Measurements from ENCODE around the gene SAFB2.

SAFB2 gene

DNA sequence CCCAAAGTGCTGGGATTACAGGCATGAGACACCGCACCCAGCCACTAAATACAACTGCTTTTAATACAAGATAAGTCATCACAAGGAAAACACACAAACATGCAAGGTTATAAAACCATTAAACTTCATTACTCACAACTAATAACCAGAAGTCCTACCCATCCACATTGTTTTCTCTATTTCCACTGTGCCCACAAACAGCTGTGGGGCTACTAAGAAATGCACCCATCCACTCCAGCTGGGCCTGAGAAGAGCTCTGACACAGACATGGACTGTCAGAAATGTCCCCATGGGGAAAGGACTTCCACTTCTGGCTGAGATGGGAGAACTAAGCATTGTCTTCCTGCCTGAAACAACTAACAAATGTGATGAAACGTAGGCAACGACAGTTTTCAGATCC is 17.2 kb downstream of the SAFB2 start:
- DNase-seq = no peak

- no peak for DNase-seq
These were observed 18.9 kb downstream of the SAFB2 start for GRCh38 chr19:5603626-5604025.

DNA sequence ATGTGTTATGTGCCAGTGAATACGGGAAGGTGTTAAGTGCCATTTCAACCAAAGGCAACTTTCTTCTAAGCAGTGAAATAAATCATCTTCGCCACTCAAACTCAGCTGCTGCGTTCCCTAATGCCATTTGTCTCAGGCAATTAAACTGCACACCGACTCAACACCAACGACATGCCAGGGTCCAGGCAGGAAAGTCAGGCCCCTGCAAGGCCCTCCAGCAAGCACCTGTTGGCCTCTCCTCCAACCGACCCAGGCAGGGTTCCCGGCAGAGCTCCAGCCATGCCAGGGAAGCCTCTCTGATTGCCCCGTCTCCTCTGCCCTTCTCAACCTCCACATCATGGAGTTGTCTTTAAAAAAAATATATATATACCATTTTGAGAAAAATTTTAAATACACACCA is 21.8 kb downstream of the SAFB2 start:
- DNase-seq = no peak

GRCh38 chr19:5595745-5596144 is 26.8 kb downstream of the SAFB2 start:
- DNase-seq = no peak

DNA sequence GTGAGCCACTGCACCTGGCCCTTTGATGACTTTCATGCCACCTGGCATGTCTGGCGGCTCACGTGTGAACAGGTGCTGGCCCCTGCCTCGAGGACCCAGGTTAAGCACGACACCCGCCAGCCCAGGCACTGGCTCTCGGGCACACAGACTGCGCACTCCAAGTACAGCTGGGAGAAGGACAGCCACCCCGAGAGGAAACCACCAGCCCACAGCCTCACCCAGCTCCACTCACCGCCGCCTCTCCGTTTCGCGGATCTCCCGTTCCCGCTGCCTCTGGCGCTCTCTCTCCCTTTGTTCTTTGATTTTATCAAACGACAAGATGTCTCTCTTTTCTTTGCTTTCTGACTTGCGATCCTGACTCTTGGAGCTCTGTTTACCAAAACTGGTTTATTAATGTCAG is 27.4 kb downstream of the SAFB2 start:
- no peak for DNase-seq

GRCh38 chr19:5594521-5594950 is 28.0 kb downstream of the SAFB2 start:
- DNase-seq = no peak

- DNase-seq = no peak
These were observed 29.0 kb downstream of the SAFB2 start for GRCh38 chr19:5593343-5594255.

GRCh38 chr19:5592531-5593342 is 29.8 kb downstream of the SAFB2 start:
- no peak for DNase-seq

- no peak for DNase-seq
These were observed 31.1 kb downstream of the SAFB2 start for GRCh38 chr19:5591476-5591875.

DNA sequence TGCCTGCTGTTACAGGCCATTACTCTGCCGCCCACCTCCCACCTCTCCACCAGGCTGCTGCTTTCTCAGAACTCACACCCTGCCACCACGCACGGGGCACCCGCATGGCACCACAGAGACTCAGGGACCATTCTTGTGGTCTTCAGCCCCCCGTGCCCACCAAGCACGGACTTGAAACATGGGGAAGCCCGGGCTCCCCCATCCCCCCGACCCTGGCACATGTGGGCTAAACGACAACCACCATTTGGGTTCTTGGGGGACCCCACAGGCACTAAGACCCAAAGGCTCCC is 31.8 kb downstream of the SAFB2 start:
- no peak for DNase-seq

DNA sequence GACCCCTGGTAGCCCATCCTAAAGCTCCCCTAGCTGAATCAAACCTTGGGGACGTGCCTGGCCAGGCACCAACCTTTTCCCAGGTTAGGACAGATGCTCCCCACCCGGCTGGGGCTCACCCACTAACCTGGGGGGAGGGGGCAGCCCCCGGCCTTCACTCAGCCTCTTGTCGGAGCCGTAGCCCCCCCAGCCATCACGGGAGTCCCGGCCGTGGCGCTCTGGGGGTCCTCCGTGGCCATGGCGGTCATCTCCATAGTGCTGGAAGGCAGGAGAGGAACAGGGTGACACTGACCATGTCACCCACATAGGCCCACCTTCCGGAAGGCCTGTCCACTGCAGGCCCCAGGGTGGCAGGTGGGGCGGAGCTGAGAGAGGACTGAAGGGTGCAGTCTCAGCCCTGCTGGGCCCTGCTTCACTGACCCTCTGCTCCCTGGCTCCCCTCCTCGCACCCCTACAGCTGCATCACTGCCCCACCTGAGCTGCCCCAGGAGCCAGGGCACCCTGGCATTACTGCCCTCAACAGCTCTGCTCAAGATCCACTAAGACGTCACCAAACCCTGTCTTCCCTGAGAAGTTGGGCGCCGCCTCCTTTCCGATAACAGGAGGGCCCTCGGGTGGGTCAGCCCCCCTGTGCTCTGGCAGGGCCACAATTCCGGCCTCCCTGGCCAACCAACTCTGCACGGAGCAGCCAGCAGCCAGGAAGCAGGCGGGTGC is 32.3 kb downstream of the SAFB2 start:
- no peak for DNase-seq

DNA sequence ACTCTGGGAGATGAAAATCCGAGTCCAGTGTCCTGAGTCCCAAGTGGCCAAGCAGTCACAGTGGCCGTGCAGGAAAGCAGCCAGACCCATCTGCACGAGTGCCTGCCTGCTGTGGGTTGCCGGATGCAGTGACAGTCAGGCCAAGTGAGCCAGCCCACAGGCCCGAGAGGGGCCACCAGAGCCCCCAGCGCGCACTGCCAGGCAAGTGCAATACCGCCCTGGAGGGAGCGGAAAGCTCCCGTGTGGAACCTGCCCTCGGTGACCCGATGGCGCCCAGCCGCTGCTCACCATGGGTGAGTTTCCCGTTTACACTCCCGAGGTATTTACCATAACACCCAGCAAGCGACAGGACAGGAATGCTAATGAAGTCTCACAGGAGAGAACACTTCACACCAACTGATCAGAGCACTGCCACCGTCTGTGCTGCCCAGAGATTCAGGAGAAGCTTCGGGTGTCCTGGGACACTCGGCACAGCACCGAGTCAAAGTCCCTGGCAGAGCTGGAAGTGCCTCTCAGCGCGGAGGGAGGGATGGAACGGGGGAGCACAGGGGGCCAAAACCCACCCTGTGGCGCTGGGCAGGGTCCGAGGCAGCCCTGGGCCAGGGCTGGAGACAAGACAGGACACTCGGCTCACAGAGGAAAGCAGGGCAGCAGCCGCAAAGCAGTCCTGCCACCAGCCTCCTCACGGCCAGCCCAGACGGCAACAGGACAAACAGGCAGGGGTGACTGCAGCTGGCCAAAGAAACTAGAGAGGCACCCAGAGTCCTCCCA is 33.5 kb downstream of the SAFB2 start:
- no peak for DNase-seq

DNA sequence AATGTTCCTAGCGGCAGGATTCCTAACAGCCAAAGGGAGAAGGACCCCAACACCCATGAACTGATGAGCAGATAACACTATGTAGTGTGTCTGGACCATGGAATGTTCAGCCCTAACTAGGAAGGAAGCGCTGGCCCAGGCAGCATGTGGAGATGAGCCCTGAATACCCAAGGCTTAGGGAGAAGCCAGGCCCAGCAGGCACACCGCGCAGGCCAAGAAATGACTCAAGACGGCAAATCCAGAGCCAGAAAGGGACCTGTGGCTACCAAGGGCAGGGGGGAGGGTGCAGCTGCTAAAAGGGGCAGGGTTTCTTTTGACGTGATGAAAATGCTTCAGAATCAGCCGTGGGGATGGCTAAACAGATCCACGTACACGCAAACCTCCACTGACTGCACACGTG is 34.1 kb downstream of the SAFB2 start:
- DNase-seq = no peak

- DNase-seq = peak; percentile 54
These were observed 34.9 kb downstream of the SAFB2 start for GRCh38 chr19:5587661-5588060.

DNA sequence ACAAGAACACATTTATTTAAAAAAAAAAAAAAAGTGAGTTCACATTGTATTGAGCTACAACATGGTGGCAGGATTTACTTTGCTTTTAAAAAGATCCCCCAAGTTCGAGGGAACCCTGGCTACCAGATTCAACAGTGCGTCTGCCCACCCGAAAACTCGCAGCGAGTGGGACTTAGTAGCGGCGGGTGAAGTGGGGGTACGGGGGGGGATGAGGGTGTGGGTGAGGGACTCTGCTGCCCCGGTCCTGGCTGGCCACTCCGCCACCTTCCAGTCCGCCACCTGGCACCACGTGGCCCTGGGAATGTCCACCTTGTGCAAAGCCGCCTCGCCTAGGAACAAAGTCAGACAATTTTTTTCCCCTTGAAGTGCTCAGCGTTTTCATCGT is 35.5 kb downstream of the SAFB2 start:
- DNase-seq = no peak

DNA sequence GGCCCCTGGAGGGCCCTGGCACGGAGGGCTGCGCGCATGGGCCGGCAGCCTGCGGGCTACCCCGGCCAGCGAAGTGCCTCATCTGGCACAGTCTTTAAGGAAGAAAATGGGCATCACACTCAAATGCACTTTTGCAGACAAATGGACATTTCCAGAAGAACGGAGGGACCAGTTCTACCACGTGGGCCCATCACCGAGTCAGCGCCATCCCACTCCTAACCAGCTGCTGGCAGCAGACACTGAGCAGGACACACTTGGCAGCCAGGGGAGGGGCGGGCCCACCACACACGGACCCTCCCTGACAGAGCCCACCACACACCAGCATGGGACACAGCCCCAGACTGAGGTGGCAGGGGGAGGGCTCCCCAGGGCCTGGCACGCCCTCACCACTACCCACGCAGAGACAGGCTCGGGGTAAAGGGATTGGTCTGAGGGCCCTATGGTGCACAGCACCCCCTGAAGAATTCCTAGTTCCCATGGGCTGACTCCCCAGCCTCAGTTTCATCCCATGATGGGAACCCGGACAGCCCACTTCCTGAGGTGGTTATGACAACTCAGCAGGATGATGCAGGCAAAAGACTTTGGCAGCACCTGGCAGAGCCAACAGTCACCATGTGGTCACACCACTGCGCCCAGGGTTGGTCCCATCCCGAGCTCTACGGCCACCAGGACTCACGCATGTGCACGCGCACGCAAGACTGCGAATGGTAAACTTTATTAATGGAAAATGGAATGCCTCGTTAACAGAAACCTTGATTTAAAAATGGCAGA is 36.1 kb downstream of the SAFB2 start:
- no peak for DNase-seq

GRCh38 chr19:5585461-5586299 is 36.9 kb downstream of the SAFB2 start:
- DNase-seq = no peak

DNA sequence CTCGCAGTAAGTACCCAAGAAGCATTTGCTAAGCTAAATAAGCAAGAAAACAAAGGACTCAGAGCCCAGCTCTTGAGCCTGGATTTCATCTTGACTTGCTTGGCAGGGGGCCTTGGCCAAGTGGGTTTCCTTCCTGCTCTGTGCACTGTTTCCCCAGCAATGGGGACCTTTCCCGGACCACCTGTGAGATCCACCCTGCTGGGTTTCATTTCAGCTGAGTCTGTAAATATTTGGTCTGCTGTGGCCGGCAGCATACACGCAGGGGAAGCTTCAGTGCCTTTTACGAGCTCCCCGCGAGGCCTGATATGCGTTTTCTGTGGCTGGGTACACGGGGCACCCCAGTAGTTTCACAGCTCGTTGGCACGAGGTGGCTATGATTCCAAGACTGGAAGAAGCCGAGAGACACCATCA is 42.4 kb downstream of the SAFB2 start:
- peak; percentile 85 for DNase-seq

DNA sequence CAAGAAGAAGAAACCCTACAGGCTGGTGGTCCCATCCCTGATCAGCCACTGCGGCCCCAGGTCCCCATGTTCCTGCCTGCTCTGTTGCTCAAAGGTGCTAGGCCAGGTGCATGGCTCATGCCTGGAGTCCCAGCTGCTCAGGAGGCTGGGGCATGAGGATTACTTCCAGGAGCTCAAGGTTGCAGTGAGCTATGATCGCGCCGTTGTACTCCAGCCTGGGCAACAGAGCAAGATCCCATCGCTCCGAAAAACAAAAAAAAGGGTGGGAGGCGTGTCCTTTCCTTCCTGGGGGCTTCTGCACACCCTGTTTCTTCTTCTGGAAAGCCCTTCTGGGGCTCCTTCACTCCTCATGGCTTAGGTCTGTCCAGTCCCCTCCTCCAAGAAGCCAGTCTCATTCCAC is 42.9 kb downstream of the SAFB2 start:
- no peak for DNase-seq

- DNase-seq = no peak
These were observed 43.3 kb downstream of the SAFB2 start for GRCh38 chr19:5579286-5579685.

All from NCI-H345 (cell line).